SIG-M5 (cell line): ENCODE measurements around the gene LSAMP.

Experiments
- DNase-seq: peaks from one replicate; lab custom pipeline; 2025; lab: John Stamatoyannopoulos, UW

Gene LSAMP

DNA sequence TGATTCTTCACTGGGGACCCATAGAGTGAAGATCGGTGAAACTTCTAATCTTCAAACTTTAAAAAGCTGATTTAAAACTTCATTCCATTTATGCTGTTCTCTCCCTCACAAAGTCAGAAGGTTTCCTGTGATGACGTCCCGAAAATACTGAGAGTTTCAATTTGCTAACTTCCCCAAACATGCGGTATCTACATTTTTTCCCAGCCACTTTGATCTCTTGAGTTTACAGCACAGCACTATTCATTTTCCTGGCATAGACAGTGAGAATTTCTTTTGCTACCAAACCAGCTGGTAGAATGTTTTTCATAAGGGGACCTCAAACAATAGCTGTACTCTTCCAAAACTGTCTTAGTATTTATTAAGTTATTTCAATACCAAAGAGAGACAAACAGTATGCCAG is 156.8 kb downstream of the LSAMP start:
- DNase-seq: no peak

DNA sequence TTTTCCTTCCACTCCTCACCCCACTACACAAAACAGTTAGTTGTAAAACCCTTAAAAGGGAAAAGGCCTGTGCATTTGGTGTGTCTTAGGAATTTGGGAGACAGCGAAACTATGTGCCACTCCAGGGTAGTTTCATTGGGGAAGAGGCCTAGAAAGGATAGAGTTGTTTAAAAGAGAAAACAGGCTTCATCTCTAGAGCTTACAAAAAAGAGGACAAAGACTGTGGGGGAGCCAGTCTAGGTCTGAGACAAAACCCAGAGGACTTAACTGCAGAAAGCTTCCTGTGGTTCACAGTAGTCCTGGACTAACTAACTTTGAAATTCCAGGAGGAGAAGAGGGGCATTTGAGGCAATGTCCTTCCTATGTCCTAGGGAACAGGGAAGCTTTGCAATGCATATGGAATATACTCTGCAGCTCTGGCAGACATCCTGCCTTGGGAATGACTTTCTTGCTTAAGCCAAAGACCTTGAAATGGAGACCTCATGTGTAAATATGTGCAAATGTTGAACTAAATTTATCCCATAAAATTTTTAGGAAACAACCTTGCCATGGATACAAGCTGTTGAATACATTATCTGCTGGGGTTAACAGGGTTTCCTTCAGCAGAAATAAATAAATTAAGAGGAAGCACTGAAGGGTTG is 159.4 kb downstream of the LSAMP start:
- no peak for DNase-seq

DNA sequence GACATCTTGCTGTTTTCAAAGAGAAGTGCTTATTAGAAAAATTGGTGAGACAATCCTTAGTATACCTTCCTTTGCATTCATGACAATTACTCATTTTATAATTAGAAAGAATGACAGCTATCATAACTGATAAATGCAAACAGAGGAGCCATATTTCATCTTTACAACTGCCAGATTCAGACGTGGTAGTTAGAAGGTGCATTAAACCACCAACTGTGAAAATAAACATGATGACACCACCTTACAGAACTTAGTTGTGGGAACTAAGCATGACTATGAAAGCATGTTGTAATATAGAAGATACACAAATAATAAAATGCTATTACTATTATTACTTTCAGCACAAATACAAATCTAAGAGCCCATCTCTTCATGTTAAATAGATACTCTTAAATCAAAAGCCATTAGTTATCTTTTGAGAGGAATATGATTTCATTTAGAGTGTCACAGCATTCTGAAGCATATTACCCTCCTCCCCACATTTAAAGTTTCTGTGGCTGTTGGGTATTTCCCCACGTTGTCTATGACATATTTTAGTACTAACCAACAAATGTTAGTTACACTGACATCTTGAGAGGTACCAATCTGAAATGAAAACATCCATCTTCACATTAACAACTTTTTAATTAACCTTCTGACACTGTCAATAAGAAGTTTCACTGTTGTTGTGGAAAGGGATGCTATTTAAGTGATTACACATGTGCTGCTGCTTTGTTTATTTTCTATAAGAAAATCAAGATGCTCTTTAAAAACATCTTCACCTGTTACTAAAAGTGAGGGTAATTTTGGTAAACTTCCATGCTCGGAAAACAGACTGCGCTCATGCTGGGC is 163.8 kb downstream of the LSAMP start:
- no peak for DNase-seq

DNA sequence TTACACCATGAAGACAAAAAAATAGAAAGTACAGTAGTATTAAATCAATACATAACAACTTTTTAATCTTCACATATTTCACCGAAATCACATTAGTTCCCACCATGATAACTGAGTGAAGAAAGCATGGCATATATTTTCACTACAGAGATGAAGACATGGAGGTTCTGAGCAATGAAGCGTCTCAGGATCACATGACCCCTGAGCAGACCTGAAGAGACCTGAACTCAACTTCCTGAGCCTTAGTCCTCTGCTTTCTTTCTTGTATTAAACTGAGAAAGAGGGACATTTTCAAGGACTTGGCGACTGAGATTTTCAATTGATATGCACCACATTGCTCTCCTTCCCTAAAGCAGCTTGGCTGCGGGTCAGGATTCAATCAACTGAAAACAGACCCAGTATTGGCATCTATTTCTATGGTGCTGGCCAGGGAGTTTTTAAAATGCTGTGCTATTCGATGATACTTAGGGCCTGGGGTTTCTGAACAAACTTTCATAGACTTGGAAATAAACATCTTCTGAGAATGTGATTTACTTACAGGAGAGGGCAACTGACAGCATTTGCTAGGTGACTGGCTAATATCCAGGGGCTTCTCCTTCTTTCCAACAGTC is 165.1 kb downstream of the LSAMP start:
- DNase-seq: no peak

DNA sequence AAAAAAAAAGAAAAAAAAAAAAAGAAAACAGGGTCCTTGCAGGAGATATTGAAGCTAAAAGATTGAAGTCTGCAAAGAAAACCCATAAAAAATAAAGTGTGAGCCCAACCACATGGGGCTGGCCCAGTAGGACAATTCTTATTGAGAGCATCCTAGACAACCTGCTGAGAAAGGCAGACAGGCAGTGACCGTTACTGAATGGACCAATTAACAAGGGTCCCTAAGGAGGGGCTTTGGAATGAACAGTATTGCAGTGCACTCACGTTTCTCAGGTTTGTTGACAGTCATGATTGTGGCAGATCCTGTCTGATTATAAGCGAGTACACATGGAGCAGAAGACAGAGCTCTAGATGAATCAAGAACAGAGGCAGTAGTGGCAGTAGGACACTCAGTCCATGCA is 168.6 kb downstream of the LSAMP start:
- DNase-seq: no peak

DNA sequence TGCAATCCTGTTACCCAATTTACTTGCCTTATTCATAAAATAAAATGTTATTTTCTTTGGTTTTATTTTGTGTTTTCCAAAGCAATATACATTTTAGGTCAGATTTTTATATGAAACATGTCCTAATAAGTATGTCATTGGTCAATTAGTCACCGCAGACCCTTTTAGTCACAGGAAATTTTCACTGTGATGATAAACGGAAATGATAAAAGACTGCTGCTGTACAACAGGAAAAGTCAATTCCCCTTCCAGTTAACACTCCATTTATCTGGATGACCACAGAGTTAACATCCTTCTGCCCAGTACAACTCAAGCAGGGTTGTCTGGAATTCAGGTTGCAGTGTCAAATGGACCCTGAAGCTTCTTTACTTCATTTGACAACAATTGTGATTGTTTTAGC is 175.2 kb downstream of the LSAMP start:
- DNase-seq: no peak

DNA sequence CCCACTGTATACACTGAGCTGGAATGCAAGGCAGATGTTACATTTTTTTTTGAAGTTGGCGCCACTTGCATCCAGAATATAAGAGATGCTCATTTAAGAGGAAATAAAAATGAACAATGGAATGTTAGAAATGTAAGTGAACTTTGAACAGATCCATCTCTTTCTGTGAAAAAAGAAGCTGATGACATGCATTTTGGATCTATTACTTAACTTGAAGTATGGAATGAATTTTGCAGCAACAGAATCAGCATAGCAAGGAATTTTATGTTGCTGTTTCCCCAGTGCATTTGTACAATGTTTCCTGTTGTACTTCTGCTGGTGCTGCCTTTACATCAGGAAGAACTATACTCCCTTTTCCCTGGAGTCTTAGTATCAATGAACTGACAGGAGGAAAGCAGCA is 178.2 kb downstream of the LSAMP start:
- DNase-seq: no peak

DNA sequence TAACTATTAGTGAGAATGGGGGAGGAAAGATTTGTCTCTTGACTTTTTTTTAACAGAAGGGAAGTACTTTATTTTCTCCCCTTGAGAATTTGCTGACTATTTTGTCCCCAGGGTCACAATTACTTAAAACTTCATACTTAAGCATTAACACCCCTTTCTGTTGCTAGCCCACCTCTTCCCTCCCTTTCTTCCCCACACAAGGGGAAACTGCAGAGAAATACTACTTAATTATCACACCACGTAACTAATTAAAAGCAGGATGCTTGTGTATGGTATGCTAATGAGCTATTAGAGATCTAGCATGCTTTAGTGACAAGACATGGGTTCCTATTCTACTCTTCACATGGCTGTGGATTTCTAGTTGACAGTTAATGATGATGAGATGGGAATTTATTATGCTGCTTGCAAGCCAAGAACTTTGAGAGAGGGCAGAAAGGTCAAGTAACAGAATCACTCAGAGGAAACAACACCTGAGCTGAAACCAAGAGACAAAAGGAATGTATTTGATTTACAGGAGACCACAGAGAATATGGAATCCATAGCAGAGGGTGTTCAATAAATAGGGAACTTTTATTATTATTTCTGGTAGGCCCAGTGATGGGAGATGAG is 179.2 kb downstream of the LSAMP start:
- no peak for DNase-seq

DNA sequence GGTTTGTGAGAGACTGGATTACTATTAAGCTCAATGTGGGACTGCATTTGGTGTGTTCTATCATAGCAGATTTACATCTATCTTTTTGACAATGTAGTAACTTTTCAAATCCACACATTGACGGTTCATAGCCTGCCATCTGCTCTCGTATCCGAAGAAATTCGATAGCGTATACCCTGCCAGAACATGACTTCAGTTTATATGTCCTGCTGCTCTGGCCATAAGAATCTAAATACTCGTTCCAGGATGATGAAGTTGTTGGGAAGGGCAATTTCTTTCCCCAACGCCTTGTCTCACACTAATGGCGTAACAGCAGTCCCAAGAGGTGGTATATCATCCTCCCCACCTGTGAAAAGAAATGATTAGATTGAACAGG is 180.0 kb downstream of the LSAMP start:
- no peak for DNase-seq

DNA sequence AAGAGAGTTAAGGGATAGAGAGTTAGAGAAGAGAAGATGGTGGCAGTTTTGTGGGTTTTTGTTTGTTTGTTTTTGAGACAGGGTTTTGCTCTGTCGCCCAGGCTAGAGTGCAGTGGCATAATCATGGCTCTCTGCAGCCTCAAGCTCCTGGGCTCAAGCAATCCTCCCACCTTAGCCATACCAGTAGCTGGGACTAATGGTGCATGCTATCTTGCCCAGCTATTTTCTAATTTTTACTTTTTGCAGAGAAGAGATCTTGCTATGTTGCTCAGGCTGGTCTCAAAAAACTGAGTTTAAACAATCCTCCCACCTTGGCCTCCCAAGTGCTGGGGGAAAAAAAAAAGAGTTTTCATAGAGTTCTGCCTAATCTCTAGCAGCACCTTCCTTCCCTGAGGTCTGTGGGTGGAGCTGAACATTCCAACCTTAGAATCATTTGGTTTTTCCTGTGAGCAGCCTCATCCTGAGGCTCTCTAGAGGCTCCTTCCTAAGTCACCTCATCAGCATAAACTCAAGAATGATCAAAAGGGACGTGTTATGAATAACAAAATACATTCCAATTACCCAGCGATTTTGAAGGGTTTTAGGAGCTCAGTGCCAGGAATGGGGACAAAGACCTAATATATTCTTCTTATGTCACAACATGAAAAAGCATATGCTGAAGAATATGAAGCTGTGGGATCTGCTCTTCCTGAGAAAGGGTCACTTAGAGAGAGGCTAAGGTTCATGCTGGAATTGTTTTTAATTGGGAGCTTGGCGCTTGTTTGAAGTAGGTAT is 180.6 kb downstream of the LSAMP start:
- no peak for DNase-seq

DNA sequence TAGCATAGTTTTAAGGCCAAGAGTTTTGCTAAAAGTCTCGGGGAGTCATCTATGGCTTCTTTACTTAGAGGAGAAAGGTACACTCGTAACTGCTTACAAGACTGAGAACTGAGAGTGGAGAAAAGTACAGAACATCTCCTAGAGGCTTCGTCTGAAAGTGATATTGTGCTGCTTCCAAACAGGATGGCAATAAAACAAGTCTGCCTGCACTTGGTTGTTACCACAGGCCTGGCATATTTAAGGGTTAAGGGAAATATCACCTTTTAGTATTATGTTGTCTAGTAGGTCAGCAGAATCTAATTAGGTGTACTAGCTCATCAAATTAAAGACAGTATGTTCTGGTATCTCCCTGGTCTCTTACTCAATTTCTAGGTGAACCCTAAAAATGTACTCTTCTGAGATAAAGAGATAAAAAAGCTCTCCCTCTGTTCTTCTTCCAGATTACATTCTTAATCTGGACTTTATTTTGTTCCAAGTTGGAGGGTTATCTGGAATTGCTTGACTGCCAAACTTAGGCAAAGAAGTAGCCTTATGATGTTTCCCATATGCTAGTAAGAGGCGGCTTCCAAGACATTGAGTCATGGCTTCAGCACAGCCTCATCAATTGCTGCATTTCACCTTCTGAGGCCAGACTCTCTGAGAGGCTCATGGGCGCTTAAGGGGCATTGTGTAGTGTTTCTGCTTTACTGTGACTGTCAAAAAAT is 181.3 kb downstream of the LSAMP start:
- DNase-seq: no peak

DNA sequence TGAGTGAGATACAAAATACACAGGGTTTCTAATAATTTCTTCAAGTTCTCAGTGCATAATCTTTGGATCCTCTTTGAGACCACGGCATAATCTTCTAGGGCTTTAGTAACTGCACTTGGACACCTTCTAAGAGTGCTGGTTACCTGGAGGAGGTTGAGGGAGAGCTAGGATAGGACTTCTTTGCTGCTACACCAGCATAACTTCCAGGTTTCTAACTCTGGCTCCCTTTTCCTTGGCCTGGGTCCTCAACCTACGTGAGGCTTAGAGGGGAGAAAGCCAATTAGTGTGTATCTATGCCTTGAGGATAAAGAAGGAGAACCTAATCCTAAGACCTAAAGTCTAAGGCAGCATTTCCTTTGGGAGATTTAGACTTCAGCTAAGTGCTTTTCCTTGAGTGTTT is 184.8 kb downstream of the LSAMP start:
- no peak for DNase-seq

DNA sequence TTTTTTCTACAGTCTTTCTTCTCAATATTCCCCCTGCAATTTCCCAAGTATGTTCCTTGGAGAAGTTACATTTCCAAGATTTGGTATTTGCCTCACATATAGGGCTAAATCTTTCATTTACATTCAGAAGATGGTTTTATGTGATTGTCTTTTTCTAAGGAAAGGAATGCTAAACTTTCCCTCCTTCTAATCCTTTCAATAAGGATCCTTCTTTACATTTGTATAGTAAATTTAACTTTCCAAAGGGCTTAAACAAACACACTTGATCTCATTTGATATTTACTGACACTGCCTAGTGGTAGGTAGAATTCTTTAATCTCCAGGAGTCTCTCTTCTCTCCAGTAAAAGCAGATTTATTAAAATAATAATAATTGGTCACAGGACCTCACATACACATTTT is 185.3 kb downstream of the LSAMP start:
- no peak for DNase-seq

DNA sequence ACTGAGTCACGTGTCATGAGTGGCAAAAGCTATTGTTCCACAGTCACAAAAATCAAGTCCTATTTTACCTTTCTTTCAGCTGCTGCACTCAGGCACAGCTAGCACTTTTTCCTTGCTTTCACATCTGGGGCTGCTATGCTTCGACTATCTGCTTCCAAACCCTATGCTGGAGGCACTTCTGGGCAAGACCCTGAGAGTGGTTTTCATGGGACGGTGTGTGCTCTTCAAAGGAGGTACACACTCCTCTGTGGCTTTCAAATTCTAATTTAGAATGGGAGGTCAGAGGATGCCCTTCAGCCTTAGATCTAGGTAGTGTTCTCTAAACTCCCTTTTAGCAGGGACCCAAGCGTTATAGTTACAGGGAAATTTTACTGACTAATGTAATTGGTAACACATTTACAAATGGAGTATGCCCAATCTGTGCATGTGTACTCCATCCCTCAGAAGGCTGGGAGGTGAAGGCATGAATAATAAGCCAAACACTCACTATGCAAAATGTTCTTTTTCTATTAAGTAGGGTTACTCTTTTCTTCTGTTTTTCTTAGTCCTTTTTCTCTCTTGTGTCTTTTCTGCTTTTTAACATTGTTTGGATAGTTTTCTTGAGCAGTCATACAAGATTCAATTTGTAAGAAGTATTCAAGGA is 188.3 kb downstream of the LSAMP start:
- no peak for DNase-seq

DNA sequence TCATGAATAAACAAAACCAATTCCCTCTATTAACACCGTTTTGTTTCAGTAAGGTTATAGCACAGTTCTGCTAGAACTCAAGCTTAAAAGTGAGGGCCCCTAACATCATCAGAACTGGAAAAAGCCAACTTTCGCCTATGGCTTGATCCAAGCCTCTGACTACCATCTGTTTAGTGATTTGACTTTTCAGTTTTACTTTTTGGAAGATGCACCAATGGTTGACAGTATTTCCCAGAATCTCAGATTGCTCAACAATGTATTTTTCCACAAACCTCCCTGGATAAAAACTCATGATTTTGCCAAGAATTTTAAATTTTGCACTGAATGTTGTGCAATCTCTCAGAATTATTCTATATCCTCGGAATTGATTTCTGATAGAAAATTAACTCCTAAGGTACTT is 190.7 kb downstream of the LSAMP start:
- no peak for DNase-seq

DNA sequence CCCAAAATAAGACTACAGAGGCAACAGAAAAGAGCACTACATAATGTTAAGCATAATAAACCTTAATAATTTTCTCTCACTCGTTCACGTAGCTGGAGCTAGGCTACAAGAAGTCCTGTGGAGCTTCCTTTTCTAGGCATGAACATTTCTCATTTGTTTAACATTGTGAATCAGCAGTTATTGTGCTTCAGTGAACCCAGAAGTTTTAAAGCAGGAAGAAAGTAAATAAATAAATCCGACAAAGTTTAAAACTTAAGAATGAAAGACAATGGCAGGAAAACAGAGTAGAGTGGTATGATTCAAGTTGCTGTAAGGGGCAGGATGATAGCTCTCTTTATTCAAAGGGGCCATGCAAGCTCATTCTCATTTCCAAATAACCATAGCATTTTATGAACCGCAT is 191.8 kb downstream of the LSAMP start:
- DNase-seq: no peak

DNA sequence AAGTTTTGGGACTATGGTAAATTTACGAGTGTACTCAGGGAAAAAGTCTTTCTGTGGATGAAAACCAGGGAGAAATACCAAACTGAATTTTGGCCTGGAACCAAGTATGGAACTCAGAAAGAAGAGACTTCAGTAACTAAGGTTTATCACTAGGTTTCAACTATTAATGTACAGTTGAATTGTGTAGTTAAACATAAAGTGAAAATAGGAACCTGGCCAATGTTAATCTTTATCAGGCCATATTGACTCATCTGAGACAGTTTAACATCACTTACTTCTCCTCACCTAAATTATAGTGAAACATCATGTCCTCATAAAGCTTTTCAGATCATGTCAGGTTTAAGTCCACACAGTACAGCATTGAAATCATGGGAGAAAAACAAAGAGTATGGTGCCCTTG is 197.7 kb downstream of the LSAMP start:
- DNase-seq: no peak

DNA sequence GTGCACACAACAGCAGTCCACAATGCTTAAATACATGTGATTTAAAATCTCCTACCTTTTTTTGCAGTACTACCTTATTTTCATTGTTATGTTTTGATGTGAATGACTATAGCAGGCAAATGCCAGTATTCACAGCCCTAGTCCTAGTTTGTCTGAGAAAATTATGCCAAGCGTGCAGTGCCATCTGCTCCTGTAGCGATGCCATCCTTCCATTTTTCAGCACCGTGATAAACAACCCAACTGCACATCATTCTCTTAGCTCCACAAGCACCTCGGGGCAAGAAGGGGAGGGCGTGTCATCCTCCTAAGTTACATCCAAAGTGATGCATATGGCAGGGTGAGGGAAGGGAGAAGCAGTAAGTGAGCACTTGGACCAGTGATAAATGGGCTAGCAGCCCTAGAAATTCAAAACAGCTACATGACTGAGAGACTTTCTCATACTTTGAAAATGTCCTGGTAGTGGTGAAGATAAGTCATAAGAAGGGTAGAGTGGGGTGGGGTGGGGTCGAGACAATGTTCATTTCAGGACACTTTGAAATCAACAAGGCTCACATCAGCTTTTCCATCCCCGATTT is 198.8 kb downstream of the LSAMP start:
- no peak for DNase-seq

DNA sequence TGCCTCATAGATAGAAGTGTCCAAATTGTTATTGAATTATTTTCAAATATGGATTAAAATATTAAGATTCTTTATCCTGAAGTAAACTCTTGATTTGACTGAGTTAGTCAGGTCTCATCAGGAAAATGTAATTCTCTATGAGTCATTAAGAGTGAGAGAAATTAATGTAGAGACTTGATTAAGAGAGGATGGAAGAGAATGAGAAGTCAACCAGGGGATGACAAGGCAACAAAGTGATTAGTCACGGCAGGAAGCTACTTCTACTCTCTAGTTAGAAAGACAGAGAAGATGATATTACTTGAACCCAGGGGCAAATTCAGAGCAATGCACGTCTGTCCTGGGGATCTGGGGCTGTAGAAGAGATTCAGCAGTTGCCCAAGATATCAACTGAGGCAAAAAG is 202.5 kb downstream of the LSAMP start:
- DNase-seq: no peak

DNA sequence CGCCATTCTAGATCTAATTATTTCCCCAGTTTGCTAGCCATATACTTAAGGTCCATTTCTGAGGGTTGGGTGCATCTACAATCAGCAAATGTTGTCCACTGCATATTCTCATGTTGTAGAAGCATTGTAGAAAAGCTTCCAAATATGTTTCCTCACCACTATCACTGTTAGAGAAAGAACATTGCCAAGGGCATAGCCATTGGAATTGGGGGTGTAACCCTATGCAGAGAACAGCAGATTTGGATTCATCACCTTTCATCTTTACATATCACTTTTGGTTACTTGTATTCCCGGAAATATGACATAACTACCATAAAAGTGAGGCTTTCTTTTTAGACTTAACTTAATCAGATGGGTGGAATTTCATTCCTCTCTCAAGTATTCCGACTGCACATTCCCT is 203.6 kb downstream of the LSAMP start:
- no peak for DNase-seq

DNA sequence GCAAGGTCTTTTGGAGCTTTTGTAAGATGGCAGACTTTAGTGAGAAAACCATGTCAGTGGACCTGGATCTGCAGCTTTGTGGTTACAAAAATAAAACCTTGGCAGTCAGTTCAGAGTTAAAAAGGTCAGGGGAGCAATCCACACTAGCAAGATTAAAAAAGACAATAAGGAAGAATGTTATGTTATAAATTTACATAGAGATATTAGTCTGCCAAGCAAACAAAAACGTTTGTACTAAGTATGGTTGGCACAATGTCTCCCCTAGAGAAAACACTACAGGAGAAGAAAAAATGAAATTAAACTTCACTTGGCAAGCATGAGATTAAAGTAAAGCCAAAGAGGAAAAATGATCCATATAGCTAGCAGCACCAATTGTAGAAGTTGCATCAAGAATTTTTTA is 205.0 kb downstream of the LSAMP start:
- no peak for DNase-seq
